Activated T-helper 2 cell treated with anti-CD3 and anti-CD28 coated beads, Interferon-gamma antibody, Interleukin-2, Interleukin-4, amounts not matched to agents 10 μg/mL and 5 μg/mL and 100 μg/mL, durations not matched to agents 14 hours and 24 hours and 36 hours (primary cell): ENCODE data around the gene COL5A1. TPM values are rescaled to one million over a fixed set of nuclear protein-coding genes. Genes with fewer than 3 reads are reported as not detected.

ENCODE experiments used
- DNase-seq: peaks from one replicate; pipeline ENCODE4 v3.0.0; 2021; ENCODE audit warnings: low spot score
- H3K27ac Mint-ChIP-seq: one replicate; pipeline ENCODE4 v1.8.0; 2021; ENCODE audit warnings: mixed read lengths
- H3K27me3 Mint-ChIP-seq: one replicate; pipeline ENCODE4 v1.8.0; 2021; ENCODE audit warnings: low read depth, mixed read lengths
- H3K36me3 Mint-ChIP-seq: one replicate; pipeline ENCODE4 v1.8.0; 2021; ENCODE audit warnings: low read depth, mixed read lengths
- H3K4me1 Mint-ChIP-seq: one replicate; pipeline ENCODE4 v1.8.0; 2021; ENCODE audit warnings: low read depth, mixed read lengths
- H3K4me3 Mint-ChIP-seq: one replicate; pipeline ENCODE4 v1.8.0; 2021; ENCODE audit warnings: low read depth, mild to moderate bottlenecking, moderate library complexity, mixed read lengths
- H3K9me3 Mint-ChIP-seq: one replicate; pipeline ENCODE4 v1.8.0; 2021; ENCODE audit warnings: mixed read lengths
- intact Hi-C: fragments of 100-400 bp; cut with micrococcal nuclease; formaldehyde crosslinking; loops from one replicate; pipeline ENCODE4 v1.15.1; 2023
- total RNA-seq: library from RNA; stranded (reverse); gene quantifications from 2 replicates; pipeline ENCODE4 v1.2.3, GENCODE V29; 2022

COL5A1 gene
- total RNA-seq, 1 donor from 2014 or later, result not detected

DNA sequence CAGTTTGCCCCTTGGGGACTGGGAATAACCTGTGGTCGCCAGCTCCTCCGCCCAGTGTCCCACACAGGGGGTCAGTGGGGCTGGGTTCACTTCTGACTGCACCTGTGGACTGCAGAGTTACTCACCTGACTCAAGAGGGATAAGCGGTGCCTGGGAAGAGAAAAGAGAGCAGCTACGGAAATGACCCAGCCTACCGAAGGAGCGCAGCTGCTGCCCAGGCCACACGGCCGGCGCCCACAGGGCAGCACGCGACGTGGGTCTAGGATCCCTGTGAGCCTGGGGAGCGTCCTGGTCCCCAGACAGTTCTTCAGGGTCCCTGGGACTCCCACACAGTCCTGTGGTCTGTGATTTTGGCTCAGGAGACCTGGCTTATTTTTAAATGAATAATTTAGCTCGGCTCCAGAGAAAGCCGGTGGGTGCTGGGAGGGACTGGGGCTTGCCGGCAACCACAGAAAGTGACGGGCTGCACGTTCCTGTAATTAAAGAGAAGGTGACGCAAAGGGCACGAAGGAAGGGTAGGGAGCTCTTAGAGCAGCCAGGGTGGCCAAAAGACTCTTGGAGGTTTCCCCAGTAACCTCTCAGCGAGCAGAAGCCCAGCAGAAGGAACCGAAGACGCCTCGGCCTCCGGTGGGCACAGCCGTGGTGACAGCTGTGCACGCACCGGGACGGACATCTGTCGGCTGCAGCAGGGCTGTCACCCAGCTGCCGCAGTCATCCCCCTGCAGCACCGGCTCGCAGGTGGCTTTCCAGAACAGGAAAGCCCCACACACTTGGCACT is 141.5 kb downstream of the COL5A1 start:
- Mint-ChIP-seq H3K27me3 (no peaks in the 10 kb centered on the region), H3K27ac (no peak overlapping the region), H3K4me3 (no peak overlapping the region), H3K4me1 (peaks cover 3% of the 10 kb centered on the region), H3K36me3 (no peaks in the 10 kb centered on the region), H3K9me3 (no peaks in the 10 kb centered on the region)
- DNase-seq, result no peak
- intact Hi-C loops, result no loop called here

DNA sequence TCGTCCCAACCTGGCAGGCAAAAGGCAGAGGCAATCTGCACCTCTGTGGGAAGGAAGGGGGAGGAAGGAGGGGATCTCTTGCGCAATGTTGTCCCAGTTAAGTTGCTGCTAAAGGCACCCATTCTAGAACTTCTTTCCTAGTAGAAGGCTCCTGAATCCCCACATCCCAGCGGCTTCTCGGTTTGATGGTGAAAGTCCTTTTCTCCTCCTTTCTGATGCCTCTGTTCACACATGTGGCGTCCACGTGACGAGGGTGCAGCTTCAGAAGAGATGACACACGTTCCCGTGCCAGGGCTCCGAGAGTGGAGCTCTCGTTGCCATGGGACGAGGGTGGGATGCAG is 142.1 kb downstream of the COL5A1 start:
- Mint-ChIP-seq H3K36me3 (no peaks in the 10 kb centered on the region), H3K9me3 (no peaks in the 10 kb centered on the region), H3K4me3 (no peak overlapping the region), H3K27ac (no peak overlapping the region), H3K27me3 (no peaks in the 10 kb centered on the region), H3K4me1 (peaks cover 3% of the 10 kb centered on the region)
- DNase-seq, result no peak
- intact Hi-C loops, result no loop called here

DNA sequence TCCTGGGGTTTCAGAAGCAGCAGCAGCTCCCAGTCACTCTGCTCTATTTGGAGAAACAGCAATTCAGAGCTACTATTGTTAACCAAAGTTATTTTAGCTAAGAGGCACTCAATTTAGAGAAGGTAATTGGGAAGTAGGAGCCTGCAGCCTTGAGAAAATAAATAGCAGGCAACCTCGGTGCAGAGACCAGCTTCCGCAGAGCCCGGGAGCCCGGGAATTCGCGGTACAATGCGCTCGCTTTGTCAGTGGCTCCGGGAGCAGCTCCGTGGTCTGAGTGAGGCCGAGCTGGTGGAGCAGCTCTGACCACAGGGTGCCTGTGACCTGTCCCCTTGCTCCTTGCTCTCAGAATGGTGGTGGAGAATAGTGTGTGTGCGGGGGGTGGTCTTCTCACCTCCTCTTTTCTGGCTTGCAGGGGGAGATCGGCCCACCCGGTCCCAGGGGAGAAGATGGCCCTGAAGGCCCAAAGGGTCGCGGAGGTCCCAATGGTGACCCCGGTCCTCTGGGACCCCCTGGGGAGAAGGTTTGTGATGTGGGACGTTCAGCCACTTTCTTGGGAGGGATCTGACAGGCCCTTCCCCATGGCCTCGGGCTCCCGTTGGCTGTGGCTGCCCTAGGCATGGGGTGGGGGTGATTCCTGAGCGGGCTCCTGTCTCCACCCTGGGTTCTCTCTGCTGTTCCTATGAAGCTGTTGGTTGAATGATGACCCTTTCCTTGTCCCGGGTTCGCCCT is 143.1 kb downstream of the COL5A1 start:
- intact Hi-C loops, result no loop called here
- no peaks in the 10 kb centered on the region for H3K36me3 Mint-ChIP-seq
- H3K4me1 Mint-ChIP-seq, result peaks cover 1% of the 10 kb centered on the region
- no peak for DNase-seq
- no peak overlapping the region for H3K27ac Mint-ChIP-seq
- H3K9me3 Mint-ChIP-seq, result no peaks in the 10 kb centered on the region
- no peak overlapping the region for H3K4me3 Mint-ChIP-seq
- H3K27me3 Mint-ChIP-seq, result no peaks in the 10 kb centered on the region

DNA sequence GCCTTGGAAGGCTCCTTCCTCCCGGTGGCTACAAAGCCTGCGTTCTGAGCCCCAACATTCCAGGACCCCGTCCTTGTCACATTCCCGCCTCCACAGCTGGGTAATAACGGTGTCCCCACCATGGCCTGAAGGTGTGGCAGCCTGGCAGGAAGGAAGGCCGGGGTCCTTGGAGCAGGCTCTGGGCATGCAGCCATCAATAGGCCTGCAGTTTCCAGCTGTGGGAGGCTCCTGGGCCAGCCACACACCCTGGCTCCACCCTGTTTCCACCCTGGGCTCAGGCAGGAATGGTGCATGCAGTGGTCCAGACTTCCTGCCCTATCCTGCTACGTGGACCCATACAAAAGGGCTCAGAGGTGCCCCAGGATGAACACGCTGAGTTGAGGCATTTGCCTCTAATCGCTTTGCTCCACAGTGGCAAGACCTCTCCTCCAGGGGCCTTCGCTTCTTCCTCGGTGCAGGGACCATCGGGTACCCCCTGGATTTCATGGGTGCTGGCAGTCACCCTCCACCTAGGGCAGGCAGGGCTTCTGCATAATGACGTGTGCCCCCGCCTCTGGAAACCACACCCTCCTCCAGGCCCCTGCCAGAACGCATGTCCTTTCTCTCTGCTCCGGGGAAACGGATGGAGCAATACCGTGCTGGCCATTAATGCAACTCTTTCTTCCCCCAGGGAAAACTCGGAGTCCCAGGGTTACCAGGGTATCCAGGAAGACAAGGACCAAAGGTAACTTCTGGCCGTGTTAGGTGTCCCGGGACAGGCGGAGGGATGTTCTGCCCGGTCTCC is 143.9 kb downstream of the COL5A1 start:
- Mint-ChIP-seq H3K4me1 (no peaks in the 10 kb centered on the region), H3K9me3 (no peaks in the 10 kb centered on the region), H3K36me3 (no peaks in the 10 kb centered on the region), H3K27me3 (no peaks in the 10 kb centered on the region), H3K27ac (no peak overlapping the region), H3K4me3 (no peak overlapping the region)
- no peak for DNase-seq
- intact Hi-C loops, result no loop called here

DNA sequence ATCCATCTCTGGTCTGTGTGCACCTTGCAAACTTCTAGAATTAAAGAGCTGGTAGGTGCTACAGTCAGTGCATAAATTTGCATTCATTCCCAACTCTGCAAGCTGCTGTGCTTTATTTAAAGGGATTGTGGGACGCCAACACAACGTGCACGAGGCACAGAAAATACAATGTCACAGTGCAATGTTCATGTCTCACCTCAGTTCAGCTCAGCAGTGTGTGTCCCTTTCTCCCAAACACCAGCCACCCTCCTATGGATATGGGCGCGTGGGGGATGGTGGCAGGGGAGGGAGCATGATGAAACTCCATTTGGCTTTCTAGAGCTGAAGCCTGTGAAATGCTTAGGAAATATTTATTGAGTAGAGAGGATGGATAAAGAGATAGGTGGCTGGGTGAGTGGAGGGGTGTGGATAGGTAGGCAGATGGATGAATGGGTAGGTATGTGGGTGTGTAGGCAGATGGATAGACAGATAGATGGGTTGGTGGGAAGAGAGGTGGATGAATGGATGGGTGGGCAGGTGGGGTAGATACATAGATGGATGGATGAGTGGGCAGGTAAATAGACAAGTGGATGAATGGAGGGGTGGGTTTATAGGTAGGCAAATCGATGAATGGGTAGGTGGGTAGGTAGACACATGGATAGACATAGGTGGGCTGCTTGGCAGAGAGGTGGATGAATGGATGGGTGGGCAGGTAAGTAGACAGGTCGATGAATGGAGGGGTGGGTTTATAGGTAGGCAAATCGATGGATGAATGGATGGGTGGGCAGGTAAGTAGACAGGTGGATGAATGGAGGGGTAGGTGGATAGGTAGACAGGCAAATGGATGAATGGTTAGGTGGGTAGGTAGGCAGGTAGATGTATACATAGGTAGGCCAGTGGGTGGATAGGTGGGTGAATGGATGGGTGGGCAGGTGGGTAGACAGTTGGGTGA is 146.3 kb downstream of the COL5A1 start:
- Mint-ChIP-seq H3K9me3 (no peaks in the 10 kb centered on the region), H3K4me3 (no peak overlapping the region), H3K36me3 (no peaks in the 10 kb centered on the region), H3K4me1 (no peaks in the 10 kb centered on the region), H3K27me3 (no peaks in the 10 kb centered on the region), H3K27ac (no peak overlapping the region)
- DNase-seq, result no peak
- intact Hi-C loops, result no loop called here

DNA sequence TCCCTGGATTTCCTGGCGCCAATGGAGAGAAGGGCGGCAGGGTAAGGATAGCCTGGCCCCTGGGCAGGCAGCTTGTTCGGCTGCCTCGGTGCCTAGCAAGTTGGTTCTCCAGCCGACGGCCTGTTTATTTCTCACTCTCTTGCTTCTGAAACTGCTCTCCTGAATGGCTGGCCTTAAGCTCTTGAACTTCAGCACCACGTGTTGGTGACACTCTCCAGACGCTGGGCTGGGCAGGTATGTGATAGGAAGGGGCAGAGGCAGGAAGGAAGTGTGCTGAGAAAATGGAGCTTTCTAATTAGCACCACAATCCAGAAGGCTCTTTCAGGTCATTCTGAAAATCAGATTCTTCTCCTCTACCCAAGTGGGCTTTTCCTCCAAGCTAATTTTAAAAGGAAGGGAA is 147.6 kb downstream of the COL5A1 start:
- no peaks in the 10 kb centered on the region for H3K4me1 Mint-ChIP-seq
- H3K9me3 Mint-ChIP-seq, result no peaks in the 10 kb centered on the region
- no peaks in the 10 kb centered on the region for H3K27me3 Mint-ChIP-seq
- no peaks in the 10 kb centered on the region for H3K36me3 Mint-ChIP-seq
- intact Hi-C loops, result no loop called here
- no peak overlapping the region for H3K27ac Mint-ChIP-seq
- no peak overlapping the region for H3K4me3 Mint-ChIP-seq
- no peak for DNase-seq

DNA sequence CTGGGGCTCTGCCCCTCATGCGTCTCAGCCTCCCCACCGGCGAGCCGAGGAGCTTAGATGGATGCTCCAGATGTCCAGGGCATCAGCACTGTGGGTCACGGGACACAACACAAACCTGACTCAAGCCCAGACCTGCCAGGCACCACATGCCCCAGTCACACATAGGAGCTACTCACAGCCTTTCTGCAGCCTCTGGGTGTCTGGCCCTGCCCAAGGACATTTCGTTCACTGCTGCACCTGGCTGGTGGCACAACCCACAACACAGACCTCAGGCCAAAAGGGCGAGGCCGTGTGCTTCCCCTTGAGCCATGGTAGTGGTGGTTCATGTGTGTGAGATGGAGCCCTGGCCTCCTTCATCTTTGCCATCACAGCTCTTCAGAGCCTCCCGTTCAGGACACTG is 149.4 kb downstream of the COL5A1 start:
- Mint-ChIP-seq H3K4me3 (no peak overlapping the region), H3K27ac (no peak overlapping the region), H3K27me3 (peaks cover 5% of the 10 kb centered on the region), H3K4me1 (no peaks in the 10 kb centered on the region), H3K36me3 (no peaks in the 10 kb centered on the region), H3K9me3 (no peaks in the 10 kb centered on the region)
- intact Hi-C loops, result no loop called here
- DNase-seq, result no peak

DNA sequence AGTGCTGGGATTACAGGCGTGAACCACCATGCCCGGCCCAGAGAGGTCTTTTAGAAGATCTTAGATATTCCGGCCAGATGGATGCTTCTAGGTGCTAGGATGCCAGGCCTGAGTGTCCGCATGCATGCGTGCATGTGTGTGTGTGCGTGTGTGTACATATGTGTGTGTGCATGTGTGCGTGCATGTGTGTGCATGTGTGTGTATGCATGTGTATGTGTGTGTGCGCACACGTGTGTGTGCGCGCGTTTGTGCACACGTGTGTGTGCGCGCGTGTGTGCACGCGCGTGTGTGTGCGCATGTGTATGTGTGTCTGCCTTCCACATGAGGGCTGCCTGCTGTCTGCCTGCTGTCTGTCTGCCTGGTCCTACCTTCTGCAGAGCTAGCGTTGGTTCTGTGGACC is 151.0 kb downstream of the COL5A1 start:
- no peak overlapping the region for H3K4me3 Mint-ChIP-seq
- no peaks in the 10 kb centered on the region for H3K36me3 Mint-ChIP-seq
- no peaks in the 10 kb centered on the region for H3K4me1 Mint-ChIP-seq
- H3K9me3 Mint-ChIP-seq, result no peaks in the 10 kb centered on the region
- no peak overlapping the region for H3K27ac Mint-ChIP-seq
- intact Hi-C loops, result no loop called here
- H3K27me3 Mint-ChIP-seq, result peaks cover 5% of the 10 kb centered on the region
- no peak for DNase-seq

DNA sequence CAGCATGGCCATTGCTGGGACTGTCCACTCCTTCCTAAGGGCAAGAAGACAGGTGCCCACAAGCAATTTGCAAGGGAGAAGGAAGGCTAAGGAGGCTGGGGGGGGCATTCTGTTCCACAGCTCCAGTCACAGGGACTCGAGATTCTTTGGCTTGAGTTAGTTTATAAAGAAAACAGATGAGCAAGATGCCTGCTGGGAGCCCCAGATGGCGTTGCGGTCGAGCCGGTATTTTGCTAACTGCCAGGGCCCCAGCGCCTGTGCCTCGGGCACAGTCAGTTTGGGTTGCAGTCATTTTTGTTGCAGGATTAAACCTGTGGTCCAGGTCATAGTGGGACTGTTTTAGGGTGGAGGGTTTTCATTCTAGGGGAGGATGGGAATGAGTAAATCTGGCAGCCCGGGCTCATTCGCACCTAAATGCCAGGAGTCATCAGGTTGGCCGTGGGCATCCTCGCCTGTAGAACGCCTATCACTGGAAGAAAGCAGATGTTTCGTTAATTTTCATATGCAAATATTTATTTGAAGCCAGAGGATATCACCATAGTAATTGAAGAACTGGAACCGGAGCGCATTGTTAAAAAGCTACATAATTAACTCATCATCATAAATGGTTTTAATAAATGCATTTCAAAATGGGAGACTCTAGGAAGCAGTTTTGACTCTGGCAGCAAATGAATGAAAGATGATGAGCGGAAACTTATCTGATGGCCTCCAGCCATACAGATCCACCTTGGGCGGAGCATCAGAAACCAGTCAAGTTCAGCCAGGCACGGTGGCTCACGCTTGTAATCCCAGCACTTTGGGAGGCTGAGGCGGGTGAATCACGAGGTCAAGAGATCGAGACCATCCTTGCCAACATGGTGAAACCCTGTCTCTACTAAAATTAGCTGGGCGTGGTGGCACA is 151.9 kb downstream of the COL5A1 start:
- H3K4me3 Mint-ChIP-seq, result no peak overlapping the region
- intact Hi-C loops, result no loop called here
- no peak overlapping the region for H3K27ac Mint-ChIP-seq
- DNase-seq, result no peak
- no peaks in the 10 kb centered on the region for H3K36me3 Mint-ChIP-seq
- no peaks in the 10 kb centered on the region for H3K4me1 Mint-ChIP-seq
- peaks cover 5% of the 10 kb centered on the region for H3K27me3 Mint-ChIP-seq
- no peaks in the 10 kb centered on the region for H3K9me3 Mint-ChIP-seq

DNA sequence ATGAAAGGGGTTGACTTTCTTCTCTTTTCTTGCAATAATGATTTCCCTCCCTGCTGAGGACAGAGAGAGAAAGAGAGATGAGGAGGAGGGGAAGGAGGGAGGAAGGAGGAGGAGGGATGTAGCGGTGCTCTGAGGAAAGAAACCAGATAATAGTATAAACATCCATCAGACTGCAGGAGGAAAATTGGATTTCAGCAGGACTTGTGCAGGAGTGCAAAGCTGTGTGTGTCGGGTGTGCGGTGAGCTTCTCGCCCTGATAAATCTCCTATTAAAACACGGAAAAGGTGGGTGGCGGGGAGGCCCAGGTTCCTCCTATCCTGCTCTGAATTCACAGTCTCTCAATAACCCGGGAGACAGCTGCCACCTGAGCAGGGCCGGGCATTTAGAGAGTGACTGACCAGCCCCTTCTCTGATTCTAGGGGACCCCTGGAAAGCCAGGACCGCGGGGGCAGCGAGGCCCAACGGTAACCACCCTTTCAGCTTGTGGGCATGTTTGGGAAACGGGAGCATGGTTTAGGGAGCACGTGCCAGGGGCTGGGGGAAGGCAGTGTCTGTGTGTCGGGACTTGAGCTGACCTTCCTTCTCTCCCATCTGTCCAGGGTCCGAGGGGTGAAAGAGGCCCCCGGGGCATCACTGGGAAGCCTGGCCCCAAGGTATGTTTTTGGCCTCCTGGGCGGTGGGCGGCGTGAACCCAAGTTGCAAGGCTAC is 153.2 kb downstream of the COL5A1 start:
- no peaks in the 10 kb centered on the region for H3K36me3 Mint-ChIP-seq
- peaks cover 5% of the 10 kb centered on the region for H3K27me3 Mint-ChIP-seq
- H3K4me3 Mint-ChIP-seq, result no peak overlapping the region
- no peak for DNase-seq
- H3K27ac Mint-ChIP-seq, result no peak overlapping the region
- no peaks in the 10 kb centered on the region for H3K4me1 Mint-ChIP-seq
- no peaks in the 10 kb centered on the region for H3K9me3 Mint-ChIP-seq
- intact Hi-C loops, result no loop called here

DNA sequence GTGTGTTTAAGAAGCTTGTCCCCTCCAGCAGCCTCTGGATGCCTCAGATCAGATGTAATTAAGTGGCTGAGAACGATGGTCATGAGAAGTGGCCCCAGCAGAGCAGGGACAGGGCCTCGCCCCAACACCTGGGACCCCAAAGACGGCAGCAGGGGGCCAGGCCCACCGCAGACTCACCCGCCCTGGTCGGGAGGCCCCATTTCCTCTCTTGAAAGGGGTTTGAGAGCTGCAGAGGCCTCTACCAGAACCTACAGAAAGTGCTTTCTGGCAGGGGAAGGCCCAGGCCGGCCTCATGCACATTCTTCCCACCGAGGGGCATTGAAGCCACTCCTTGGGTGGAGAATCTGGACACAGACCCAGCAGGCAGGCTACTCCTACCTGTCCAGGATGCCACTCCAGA is 153.8 kb downstream of the COL5A1 start:
- no peak overlapping the region for H3K4me3 Mint-ChIP-seq
- H3K9me3 Mint-ChIP-seq, result no peaks in the 10 kb centered on the region
- intact Hi-C loops, result no loop called here
- no peak for DNase-seq
- H3K27ac Mint-ChIP-seq, result no peak overlapping the region
- H3K4me1 Mint-ChIP-seq, result no peaks in the 10 kb centered on the region
- no peaks in the 10 kb centered on the region for H3K36me3 Mint-ChIP-seq
- peaks cover 5% of the 10 kb centered on the region for H3K27me3 Mint-ChIP-seq
